CD14-positive monocyte (primary cell): Measurements from ENCODE around the gene RNF217. TPM values are rescaled to one million over a fixed set of nuclear protein-coding genes. Genes with fewer than 3 reads are reported as not detected.

Experiments used
- DNase-seq, 3 donors: peaks; one replicate each; pipeline ENCODE4 v3.0.0-alpha.2; 2011 to 2022
- H2AFZ ChIP-seq: 2 replicates; pipeline ENCODE4 v1.6.0; 2012; ENCODE audit warnings: mild to moderate bottlenecking, low read depth, low read length, inconsistent platforms; ENCODE audit not compliant: insufficient read depth, poor library complexity, severe bottlenecking
- H3K27ac ChIP-seq, 2 donors: 1 replicate in 1 of 2; 2 replicates in 1 of 2; pipeline ENCODE4 v1.5.1; 2012 to 2013; ENCODE audit warnings: low read length in 2 of 2, control low read depth in 1 of 2, inconsistent platforms in 1 of 2, low read depth in 1 of 2, mild to moderate bottlenecking in 1 of 2
- H3K27me3 ChIP-seq, 2 donors: one replicate each; pipeline versions ENCODE4 v1.6.0 to v1.6.1; 2011 to 2013; ENCODE audit warnings: low read length in 2 of 2; ENCODE audit not compliant: control insufficient read depth in 2 of 2, insufficient read depth in 2 of 2
- H3K36me3 ChIP-seq, 2 donors: replicated peaks in 1 of 2; 1 replicate in 1 of 2; 2 replicates in 1 of 2; pipeline versions ENCODE4 v1.5.1 to v1.6.1; 2012 to 2013; ENCODE audit warnings: low read length in 2 of 2, control low read depth in 1 of 2, inconsistent platforms in 1 of 2, mild to moderate bottlenecking in 1 of 2; ENCODE audit not compliant: insufficient read depth in 2 of 2, control insufficient read depth in 1 of 2
- H3K4me1 ChIP-seq, 2 donors: 1 replicate in 1 of 2; 2 replicates in 1 of 2; pipeline versions ENCODE4 v1.5.1 to v1.6.1; 2012 to 2013; ENCODE audit warnings: low read length in 2 of 2, control low read depth in 1 of 2, inconsistent platforms in 1 of 2, mild to moderate bottlenecking in 1 of 2, moderate library complexity in 1 of 2; ENCODE audit not compliant: insufficient read depth in 2 of 2, control insufficient read depth in 1 of 2
- H3K4me2 ChIP-seq: replicated peaks from 2 replicates; pipeline ENCODE3; 2012; ENCODE audit warnings: low read length, moderate library complexity, mild to moderate bottlenecking; ENCODE audit not compliant: poor library complexity, severe bottlenecking; ENCODE audit errors: extremely low read depth
- H3K4me3 ChIP-seq, 3 experiments: fragments of 200-600 bp in 1 of 3; sonication (generic) in 1 of 3; replicated peaks in 1 of 3; 1 replicate in 2 of 3; 2 replicates in 1 of 3; pipeline ENCODE4 v1.5.1; 2011 to 2013; ENCODE audit warnings: low read length in 3 of 3, mild to moderate bottlenecking in 3 of 3, control low read depth in 2 of 3, low read depth in 2 of 3, inconsistent platforms in 1 of 3, moderate library complexity in 1 of 3
- H3K79me2 ChIP-seq: 2 replicates; pipeline ENCODE4 v1.6.0; 2012; ENCODE audit warnings: mild to moderate bottlenecking, control low read depth, inconsistent platforms, low read length, moderate library complexity; ENCODE audit not compliant: insufficient read depth
- H3K9ac ChIP-seq: 2 replicates; pipeline ENCODE4 v1.6.0; 2017; ENCODE audit warnings: low read length, mild to moderate bottlenecking; ENCODE audit not compliant: insufficient read depth, poor library complexity, severe bottlenecking
- H3K9me3 ChIP-seq, 2 donors: replicated peaks in 1 of 2; 1 replicate in 1 of 2; 2 replicates in 1 of 2; pipeline versions ENCODE4 v1.5.1 to v1.6.1; 2012 to 2013; ENCODE audit warnings: low read length in 2 of 2, control low read depth in 1 of 2; ENCODE audit not compliant: control insufficient read depth in 1 of 2, insufficient read depth in 1 of 2
- H4K20me1 ChIP-seq: 2 replicates; pipeline ENCODE4 v1.6.0; 2012; ENCODE audit warnings: mild to moderate bottlenecking, low read length, control low read depth, moderate library complexity; ENCODE audit not compliant: insufficient read depth
- H3K27ac Mint-ChIP-seq, 7 donors: one replicate each; pipeline ENCODE4 v1.8.0; 2020; ENCODE audit warnings: mild to moderate bottlenecking in 7 of 7, mixed read lengths in 7 of 7, moderate library complexity in 6 of 7, inconsistent platforms in 2 of 7
- H3K27me3 Mint-ChIP-seq, 3 donors: one replicate each; pipeline ENCODE4 v1.8.0; 2021 to 2022; ENCODE audit warnings: low read depth in 3 of 3, mild to moderate bottlenecking in 3 of 3, mixed read lengths in 3 of 3, moderate library complexity in 3 of 3, inconsistent platforms in 1 of 3
- H3K36me3 Mint-ChIP-seq, 2 donors: one replicate each; pipeline ENCODE4 v1.8.0; 2020; ENCODE audit warnings: mixed read lengths in 2 of 2, inconsistent platforms in 1 of 2, mild to moderate bottlenecking in 1 of 2
- H3K4me1 Mint-ChIP-seq: one replicate; pipeline ENCODE4 v1.8.0; 2020; ENCODE audit warnings: mild to moderate bottlenecking, mixed read lengths
- H3K4me3 Mint-ChIP-seq, 2 donors: one replicate each; pipeline ENCODE4 v1.8.0; 2020; ENCODE audit warnings: mild to moderate bottlenecking in 2 of 2, mixed read lengths in 2 of 2, moderate library complexity in 1 of 2
- H3K9me3 Mint-ChIP-seq, 7 donors: one replicate each; pipeline ENCODE4 v1.8.0; 2020 to 2022; ENCODE audit warnings: mixed read lengths in 7 of 7, mild to moderate bottlenecking in 6 of 7, moderate library complexity in 6 of 7, inconsistent platforms in 2 of 7
- CTCF ChIP-seq: fragments of 200-600 bp; IDR thresholded peaks from one replicate; pipeline ENCODE4 v1.8.0; 2022; ENCODE audit warnings: antibody characterized with exemption, mild to moderate bottlenecking
- WGBS: methylation state at CpG from one replicate; pipeline ENCODE4 v1.1.5; 2013; ENCODE audit warnings: missing lambda C conversion rate; ENCODE audit not compliant: insufficient coverage; 5-methylcytosine and 5-hydroxymethylcytosine counted together
- intact Hi-C, 2 donors: fragments of 100-400 bp; cut with micrococcal nuclease; formaldehyde crosslinking; loops; one replicate each; pipeline versions ENCODE4 v1.15.0 to v1.15.1; 2023
- polyA plus RNA-seq, 3 donors: library from polyadenylated mRNA; depleted of rRNA in 1 of 3; unstranded in 2 of 3; stranded (reverse) in 1 of 3; fragments of 300-500 nt in 2 of 3; fragments of >200 nt in 1 of 3; fragmentation: Illumina TruSeq in 2 of 3; gene quantifications; 1 replicate in 2 of 3; 2 replicates in 1 of 3; pipeline ENCODE4 v1.2.3, GENCODE V29; 2012 to 2021

The RNF217 gene
- polyA plus RNA-seq, 3 donors, result 2.2 to 11.6 (median 3.3) TPM

GRCh38 chr6:124970243-124970642 lies 8.0 kb downstream of the RNF217 start:
- WGBS, result 97% methylated on average over 5 of the region's 5 CpGs
- intact Hi-C loops, result no loop called here
- Histone ChIP-seq H3K9ac (no peak overlapping the region), H3K36me3 (peaks cover 15 to 41% of the 10 kb centered on the region in 2 donors), H3K27ac (no peak overlapping the region), H3K4me3 (no peak overlapping the region), H3K4me2 (no peak overlapping the region), H3K79me2 (peaks cover 46% of the 10 kb centered on the region), H2AFZ (no peak overlapping the region), H4K20me1 (peaks cover 9% of the 10 kb centered on the region), H3K4me1 (peaks cover 0 to 1% of the 10 kb centered on the region in 2 donors), H3K27me3 (no peaks in the 10 kb centered on the region), H3K9me3 (no peaks in the 10 kb centered on the region)
- Mint-ChIP-seq H3K4me1 (peaks cover 12% of the 10 kb centered on the region), H3K27me3 (no peaks in the 10 kb centered on the region), H3K36me3 (peaks cover 28 to 38% of the 10 kb centered on the region in 2 donors), H3K9me3 (no peaks in the 10 kb centered on the region), H3K27ac (no peak overlapping the region), H3K4me3 (no peak overlapping the region)
- no peak for TF ChIP-seq CTCF
- no peak for DNase-seq

- peaks cover 15 to 41% of the 10 kb centered on the region in 2 donors for H3K36me3 ChIP-seq
- no peaks in the 10 kb centered on the region for H3K9me3 ChIP-seq
- no peak overlapping the region for H3K27ac ChIP-seq
- Mint-ChIP-seq H3K36me3 (peaks cover 26 to 40% of the 10 kb centered on the region in 2 donors), H3K27ac (no peak overlapping the region), H3K4me3 (no peak overlapping the region), H3K9me3 (no peaks in the 10 kb centered on the region), H3K27me3 (no peaks in the 10 kb centered on the region), H3K4me1 (peaks cover 8% of the 10 kb centered on the region)
- WGBS, result 100% methylated on average over 1 of the region's 2 CpGs
- no peak overlapping the region for H2AFZ ChIP-seq
- no peak for DNase-seq
- no peak overlapping the region for H3K9ac ChIP-seq
- H3K4me2 ChIP-seq, result no peak overlapping the region
- H4K20me1 ChIP-seq, result peaks cover 9% of the 10 kb centered on the region
- no peak for TF ChIP-seq CTCF
- H3K4me1 ChIP-seq, result no peaks in the 10 kb centered on the region
- H3K4me3 ChIP-seq, result no peak overlapping the region
- intact Hi-C loops, result no loop called here
- H3K27me3 ChIP-seq, result no peaks in the 10 kb centered on the region
- H3K79me2 ChIP-seq, result peaks cover 43% of the 10 kb centered on the region
Observed at GRCh38 chr6:124970763-124971162, 8.5 kb downstream of the RNF217 start.
